GM18867 (cell line): ENCODE data around the gene WNT9B.
"Not testable (repeated sequence)": the region's sequence is repeated elsewhere in the genome, so short reads cannot be mapped to it uniquely, and the experiment has no call there.

Source experiments
- ATAC-seq: cut with Tn5 transposase; IDR thresholded peaks from one replicate; pipeline ENCODE4 v1.9.1; 2021; ENCODE audit warnings: mild to moderate bottlenecking, moderate library complexity; ENCODE audit not compliant: unreplicated experiment

Gene WNT9B

GRCh38 chr17:46821482-46822387 lies 29.6 kb upstream of the WNT9B start:
- ATAC-seq, result no peak

- no peak for ATAC-seq
Observed at GRCh38 chr17:46822388-46822921, 28.9 kb upstream of the WNT9B start.

DNA sequence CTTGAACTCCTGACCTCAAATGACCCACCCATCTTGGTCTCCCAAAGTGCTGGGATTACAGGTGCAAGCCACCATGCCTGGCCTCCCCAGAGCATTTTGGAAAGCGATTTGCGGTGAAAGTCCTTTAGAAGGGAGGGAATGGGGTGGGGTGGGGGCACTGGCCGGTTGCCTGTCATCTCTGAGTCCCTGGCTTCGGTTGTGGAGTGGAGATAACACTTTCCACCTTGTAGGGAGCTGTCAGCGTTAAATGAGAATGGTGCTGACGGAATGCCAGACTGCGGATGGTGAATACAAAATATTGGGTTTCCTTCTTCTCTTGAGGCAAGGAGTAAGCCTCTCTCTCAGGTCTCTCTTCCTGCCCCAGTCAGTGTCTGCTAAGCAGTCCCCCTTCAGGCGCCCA lies 27.7 kb upstream of the WNT9B start:
- no peak for ATAC-seq

DNA sequence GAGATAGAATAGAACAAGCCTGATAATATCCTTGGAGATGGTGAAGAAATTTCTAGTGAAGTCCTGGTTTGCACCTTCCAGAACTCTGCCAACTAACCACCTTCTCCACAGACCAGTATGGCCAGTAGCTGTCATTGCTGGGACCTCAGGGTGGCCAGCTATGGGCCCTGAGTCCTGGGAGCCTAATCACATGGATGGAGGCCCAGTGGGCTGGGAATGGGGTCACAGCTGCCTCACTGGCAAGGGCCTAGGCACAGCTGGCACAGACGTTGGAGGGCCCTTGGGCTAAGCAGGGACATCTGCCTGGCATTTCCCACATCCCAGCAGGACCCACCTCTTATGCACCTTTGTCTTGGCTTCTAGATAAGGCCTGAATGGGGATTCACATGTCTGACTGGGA lies 25.3 kb upstream of the WNT9B start:
- no peak for ATAC-seq

DNA sequence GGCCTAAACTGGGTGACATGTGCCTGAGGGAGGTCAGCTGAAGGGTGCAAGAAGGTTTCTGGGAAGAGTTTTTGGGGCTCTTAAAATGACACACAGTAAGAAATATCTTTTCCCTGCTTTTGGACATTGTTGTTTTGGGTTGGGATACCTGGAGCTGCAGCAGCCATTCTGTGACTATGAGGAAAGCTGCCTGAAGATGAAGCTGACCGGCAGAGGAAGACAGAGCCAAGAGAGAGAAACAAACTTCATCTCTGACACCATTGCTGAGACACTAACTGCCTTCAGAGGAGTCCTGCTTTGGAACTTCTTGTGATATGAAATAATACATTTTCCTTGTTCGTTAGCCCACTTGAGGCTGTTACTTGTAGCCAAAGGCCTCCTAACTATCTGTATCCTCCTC lies 24.1 kb upstream of the WNT9B start:
- no peak for ATAC-seq

GRCh38 chr17:46831573-46832330 lies 19.6 kb upstream of the WNT9B start:
- no peak for ATAC-seq

DNA sequence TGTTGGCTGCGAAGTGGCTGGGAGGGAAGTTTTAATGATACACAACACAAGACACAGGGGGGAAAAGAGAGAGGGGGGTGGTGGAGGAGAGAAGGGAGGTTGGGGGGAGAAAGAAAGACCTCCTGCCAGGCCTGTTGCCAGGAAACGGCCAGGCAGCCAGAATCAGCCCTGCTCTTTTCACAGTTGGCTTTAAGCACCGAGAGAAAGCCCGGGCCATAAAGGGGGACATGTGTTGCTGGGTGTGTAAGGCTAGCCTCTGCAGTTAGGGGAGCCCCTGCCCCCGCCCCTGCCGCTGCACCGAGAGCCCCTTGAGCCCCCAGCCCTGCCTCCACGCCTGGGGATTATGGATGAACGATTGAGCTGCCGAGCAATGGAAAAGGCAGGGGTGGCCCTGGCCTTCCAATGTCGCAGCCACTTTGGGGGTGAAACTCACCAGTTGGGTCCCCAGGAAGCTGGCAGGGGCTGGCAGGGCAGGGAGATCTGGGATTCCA lies 19.0 kb upstream of the WNT9B start:
- ATAC-seq, result no peak

DNA sequence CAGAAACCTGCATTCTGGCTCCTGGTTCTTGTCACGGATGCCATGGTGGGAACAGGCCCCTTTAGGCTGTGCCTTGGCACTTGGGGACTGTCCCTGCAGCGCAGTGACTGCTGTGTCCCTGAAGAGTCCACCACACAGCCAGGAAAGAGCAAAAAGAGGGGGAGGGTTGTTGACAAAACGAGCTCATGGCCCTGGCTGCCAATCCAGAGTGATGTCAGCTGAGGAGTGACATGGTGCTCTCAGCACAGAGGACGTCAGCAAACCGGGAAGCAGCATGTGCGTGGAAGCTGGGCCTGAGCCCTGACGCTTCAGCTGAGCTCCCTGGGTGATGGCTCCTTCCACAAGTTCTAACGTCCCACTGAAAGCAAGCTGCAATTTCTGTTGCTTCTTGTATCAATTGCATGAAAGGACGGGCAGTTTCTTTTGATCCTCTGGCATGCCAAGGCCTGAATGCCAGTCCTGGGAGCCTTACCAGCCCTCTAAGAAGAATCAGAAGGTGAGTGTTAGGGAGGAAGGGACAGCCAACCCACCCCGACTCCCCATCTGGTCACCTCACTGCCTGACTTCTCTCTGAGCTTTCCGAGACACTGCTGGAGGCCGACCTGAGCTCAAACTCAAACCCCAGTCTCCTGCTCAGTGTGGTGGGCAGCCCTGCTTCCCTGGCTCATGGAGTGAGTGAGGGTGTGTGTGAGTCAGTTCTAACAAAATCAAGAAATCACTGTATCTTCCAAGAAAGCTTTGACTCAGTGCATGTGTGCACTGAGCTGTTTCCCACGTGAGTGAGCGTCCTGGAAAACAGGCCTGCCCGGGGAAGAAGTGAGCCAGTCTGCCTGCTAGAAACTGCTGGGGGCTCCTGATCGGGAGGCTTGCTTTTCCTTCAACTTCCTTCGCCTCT lies 18.2 kb upstream of the WNT9B start:
- no peak for ATAC-seq

GRCh38 chr17:46833840-46834208 lies 17.6 kb upstream of the WNT9B start:
- ATAC-seq, result no peak

- no peak for ATAC-seq
Observed at GRCh38 chr17:46834846-46835245, 16.5 kb upstream of the WNT9B start.

- ATAC-seq, result no peak
Observed at GRCh38 chr17:46836500-46836899, 14.9 kb upstream of the WNT9B start.

DNA sequence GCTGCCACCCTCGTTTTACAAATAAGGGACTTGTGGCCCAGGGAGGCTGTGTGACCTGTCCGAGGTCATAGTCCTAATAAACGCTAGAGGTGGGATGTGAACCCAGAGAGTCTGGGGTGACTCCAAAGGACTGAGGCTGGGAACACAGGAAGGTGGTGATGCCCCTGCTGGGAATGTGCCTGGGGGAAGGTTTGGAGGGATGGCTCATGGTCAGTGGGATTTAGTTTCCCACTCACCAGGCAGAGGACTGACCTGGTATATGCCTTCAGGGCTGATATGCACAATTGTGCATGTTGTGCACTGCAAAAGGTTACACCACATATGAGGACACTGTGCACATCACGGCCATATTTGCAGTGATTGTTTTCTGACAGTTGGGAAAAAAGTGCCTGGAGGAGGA lies 13.9 kb upstream of the WNT9B start:
- ATAC-seq, result no peak

GRCh38 chr17:46839211-46839610 lies 12.2 kb upstream of the WNT9B start:
- ATAC-seq, result no peak

DNA sequence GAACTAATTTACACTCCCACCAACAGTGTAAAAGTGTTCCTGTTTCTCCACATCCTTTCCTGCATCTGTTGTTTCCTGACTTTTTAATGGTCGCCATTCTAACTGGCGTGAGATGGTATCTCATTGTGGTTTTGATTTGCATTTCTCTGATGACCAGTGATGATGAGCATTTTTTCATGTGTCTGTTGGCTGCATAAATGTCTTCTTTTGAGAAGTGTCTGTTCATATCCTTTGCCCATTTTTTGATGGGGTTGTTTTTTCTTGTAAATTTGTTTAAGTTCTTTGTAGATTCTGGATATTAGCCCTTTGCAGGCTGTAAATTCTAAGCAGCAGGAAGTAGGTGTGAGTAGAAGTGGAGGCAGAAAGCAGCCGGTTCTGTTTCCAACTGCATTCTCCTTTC lies 10.8 kb upstream of the WNT9B start:
- not testable (repeated sequence) for ATAC-seq

DNA sequence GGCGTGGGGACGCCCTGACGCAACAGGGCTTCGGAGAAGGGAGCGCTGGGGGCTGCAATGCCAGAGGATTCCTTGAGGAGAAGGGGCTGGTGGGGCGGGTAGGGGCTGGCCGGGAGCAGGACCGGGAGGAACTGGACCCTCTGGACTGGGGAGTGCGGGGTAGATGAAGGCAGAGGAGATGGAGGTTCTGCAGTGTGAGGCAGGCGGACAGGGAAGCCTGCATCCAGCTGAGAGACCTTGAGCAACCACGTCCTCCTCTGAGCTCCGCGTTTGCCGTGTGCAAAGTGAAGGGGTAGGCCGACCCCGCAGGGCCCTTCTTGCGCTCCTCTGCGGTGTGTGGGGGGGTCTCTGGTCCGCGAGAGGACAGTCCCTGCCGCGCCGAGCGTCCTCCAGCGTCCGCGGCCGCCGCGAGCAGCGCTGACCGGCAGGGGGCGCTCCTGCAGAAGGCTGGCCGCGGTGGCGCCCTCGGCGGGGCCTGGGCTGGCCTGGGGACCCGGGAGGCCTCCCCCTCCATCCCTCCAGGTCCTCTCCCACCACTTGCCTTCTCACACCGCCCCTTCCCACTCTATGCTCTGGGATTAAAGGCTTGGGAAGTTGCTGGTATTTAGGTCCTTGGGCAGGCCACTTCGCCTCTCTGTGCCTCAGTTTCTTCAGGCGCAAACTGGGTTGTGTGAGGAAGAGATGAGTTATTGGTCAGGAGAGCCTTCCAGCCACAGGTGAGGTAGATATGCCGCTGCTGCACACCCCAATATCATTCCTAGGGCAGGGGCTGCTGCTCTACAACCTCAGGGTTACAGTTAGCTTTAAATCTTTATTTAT lies 9.6 kb upstream of the WNT9B start:
- no peak for ATAC-seq

DNA sequence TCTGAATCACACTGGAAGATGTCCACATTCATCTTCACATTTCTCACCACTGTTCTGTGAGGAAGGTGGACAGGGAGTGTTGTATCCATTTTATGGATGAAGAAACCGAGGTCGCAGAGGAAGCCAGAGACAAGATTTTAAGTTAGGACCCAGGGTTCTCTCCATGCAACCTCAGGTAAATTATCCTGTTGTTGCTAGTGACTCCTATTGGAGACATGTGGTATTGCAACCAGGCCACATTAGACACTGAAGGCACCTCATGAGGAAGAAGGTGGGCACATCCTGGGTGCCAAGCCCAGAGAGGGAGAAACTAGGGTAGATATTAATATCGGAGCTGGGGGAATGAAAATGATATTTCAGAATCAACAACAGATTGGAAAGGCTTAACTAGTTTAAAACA lies 8.5 kb upstream of the WNT9B start:
- no peak for ATAC-seq

- no peak for ATAC-seq
Observed at GRCh38 chr17:46847204-46848191, 3.9 kb upstream of the WNT9B start.

DNA sequence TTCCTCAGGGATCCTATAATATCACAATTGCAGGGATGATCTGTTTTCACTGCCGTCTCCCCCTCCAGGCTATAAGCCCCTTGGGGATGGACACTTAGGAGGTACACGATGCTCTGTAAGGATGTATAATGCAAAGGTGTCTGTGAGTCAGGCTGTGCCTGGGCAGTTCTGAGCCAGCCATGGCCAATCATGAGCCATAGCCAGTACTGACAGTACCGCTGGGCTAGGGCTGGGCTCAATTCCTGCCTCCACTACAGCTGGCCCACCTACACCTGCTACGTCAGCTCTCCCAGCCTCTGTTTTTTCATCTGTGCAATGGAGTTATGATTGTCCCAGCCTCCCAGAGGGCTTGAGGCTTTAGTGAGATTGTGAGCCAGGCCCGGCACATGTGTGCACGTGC lies 2.8 kb upstream of the WNT9B start:
- no peak for ATAC-seq

- ATAC-seq, result no peak
Observed at GRCh38 chr17:46850688-46851028, 725 bp upstream of the WNT9B start.
